ENCODE measurements around the gene C16orf96.

GRCh38 chr16:4550591-4550990, 5.5 kb upstream of the C16orf96 start:
- TF ChIP-seq, protein P1, sequence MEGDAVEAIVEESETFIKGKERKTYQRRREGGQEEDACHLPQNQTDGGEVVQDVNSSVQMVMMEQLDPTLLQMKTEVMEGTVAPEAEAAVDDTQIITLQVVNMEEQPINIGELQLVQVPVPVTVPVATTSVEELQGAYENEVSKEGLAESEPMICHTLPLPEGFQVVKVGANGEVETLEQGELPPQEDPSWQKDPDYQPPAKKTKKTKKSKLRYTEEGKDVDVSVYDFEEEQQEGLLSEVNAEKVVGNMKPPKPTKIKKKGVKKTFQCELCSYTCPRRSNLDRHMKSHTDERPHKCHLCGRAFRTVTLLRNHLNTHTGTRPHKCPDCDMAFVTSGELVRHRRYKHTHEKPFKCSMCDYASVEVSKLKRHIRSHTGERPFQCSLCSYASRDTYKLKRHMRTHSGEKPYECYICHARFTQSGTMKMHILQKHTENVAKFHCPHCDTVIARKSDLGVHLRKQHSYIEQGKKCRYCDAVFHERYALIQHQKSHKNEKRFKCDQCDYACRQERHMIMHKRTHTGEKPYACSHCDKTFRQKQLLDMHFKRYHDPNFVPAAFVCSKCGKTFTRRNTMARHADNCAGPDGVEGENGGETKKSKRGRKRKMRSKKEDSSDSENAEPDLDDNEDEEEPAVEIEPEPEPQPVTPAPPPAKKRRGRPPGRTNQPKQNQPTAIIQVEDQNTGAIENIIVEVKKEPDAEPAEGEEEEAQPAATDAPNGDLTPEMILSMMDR (IDR thresholded peaks at IDR 0.05; ENCODE audit: low read depth, low read length): no peak
- no peak for TF ChIP-seq EZH2phosphoT487 (IDR thresholded peaks at IDR 0.05; ENCODE audit: low read depth)
